Body of pancreas (tissue), 4 donors: ENCODE data around the gene AUTS2. TPM values are rescaled to one million over a fixed set of nuclear protein-coding genes. Genes with fewer than 3 reads are reported as not detected.

Source experiments
- ATAC-seq: fragments of 150-250 bp; one replicate; pipeline ENCODE4 v1.9.1; 2016
- DNase-seq, 4 donors: peaks; one replicate each; pipeline ENCODE4 v3.0.0-alpha.2; 2019
- H3K27ac ChIP-seq, 4 donors: fragments of 200-600 bp; sonication (generic); 1 replicate in 3 of 4; 2 replicates in 1 of 4; pipeline versions ENCODE4 v1.5.1 to v1.6.1; 2016 to 2019; ENCODE audit warnings: mild to moderate bottlenecking in 1 of 4, mixed read lengths in 1 of 4, moderate library complexity in 1 of 4
- H3K27me3 ChIP-seq, 2 donors: fragments of 200-600 bp; sonication (generic); one replicate each; pipeline ENCODE4 v1.6.0; 2016; ENCODE audit warnings: mild to moderate bottlenecking in 1 of 2
- H3K36me3 ChIP-seq, 2 donors: fragments of 200-600 bp; sonication (generic); replicated peaks in 1 of 2; 2 replicates each; pipeline ENCODE4 v1.5.1; 2016; ENCODE audit warnings: low read depth in 2 of 2; ENCODE audit not compliant: insufficient read depth in 1 of 2
- H3K4me1 ChIP-seq: fragments of 200-600 bp; sonication (generic); one replicate; pipeline ENCODE4 v1.6.0; 2016
- H3K4me3 ChIP-seq, 2 donors: fragments of 200-600 bp; sonication (generic); 1 replicate in 1 of 2; 2 replicates in 1 of 2; pipeline ENCODE4 v1.5.1; 2016 to 2019
- H3K9me3 ChIP-seq, 3 donors: fragments of 200-600 bp; sonication (generic); 1 replicate in 2 of 3; 2 replicates in 1 of 3; pipeline ENCODE4 v1.5.1; 2016
- CTCF ChIP-seq, 7 experiments: fragments of 450-650 bp in 4 of 7; fragments of 200-600 bp in 3 of 7; sonication (generic) in 3 of 7; IDR thresholded peaks; one replicate each; pipeline ENCODE4 v1.5.1; 2016 to 2019; ENCODE audit warnings: antibody characterized with exemption in 7 of 7
- POLR2A ChIP-seq, 3 donors: fragments of 450-650 bp; IDR thresholded peaks; one replicate each; pipeline ENCODE4 v1.6.1; 2016; ENCODE audit warnings: antibody characterized with exemption in 3 of 3, mild to moderate bottlenecking in 2 of 3
- WGBS, 2 donors: methylation state at CpG; one replicate each; pipeline ENCODE4 v1.1.5; 2017; 5-methylcytosine and 5-hydroxymethylcytosine counted together
- intact Hi-C: fragments of 100-400 bp; cut with DNase I; formaldehyde crosslinking; loops from one replicate; pipeline ENCODE4 v1.15.1; 2023
- total RNA-seq, 2 donors: library from RNA; depleted of rRNA; stranded (reverse); fragments of >200 nt; gene quantifications; one replicate each; pipeline ENCODE4 v1.1.0, GENCODE V29; 2016

AUTS2 gene
- total RNA-seq, 2 donors from 2014 or later: 11.7 to 18.5 TPM

GRCh38 chr7:70154521-70155180 is 556.4 kb downstream of the AUTS2 start:
- intact Hi-C loops: no loop called here
- DNase-seq: no peak
- Histone ChIP-seq H3K36me3 (no peaks in the 10 kb centered on the region), H3K4me1 (no peaks in the 10 kb centered on the region), H3K27me3 (no peaks in the 10 kb centered on the region), H3K27ac (no peak overlapping the region), H3K4me3 (no peak overlapping the region), H3K9me3 (no peaks in the 10 kb centered on the region)
- WGBS, 2 donors: 79 to 82% methylated on average over 3 of the region's 3 CpGs
- TF ChIP-seq POLR2A (IDR thresholded peaks at IDR 0.05): no peak
- no peak for ATAC-seq

- Histone ChIP-seq H3K9me3 (no peaks in the 10 kb centered on the region), H3K4me1 (no peaks in the 10 kb centered on the region), H3K4me3 (no peak overlapping the region), H3K27ac (no peak overlapping the region), H3K27me3 (no peaks in the 10 kb centered on the region), H3K36me3 (no peaks in the 10 kb centered on the region)
- no peak for ATAC-seq
- TF ChIP-seq CTCF (IDR thresholded peaks at IDR 0.05) (no peak), POLR2A (IDR thresholded peaks at IDR 0.05) (no peak)
- no peak for DNase-seq
- intact Hi-C loops: no loop called here
- 89 to 96% methylated on average over 2 of the region's 2 CpGs for WGBS, 2 donors
Measured at GRCh38 chr7:70156057-70156456, 557.8 kb downstream of the AUTS2 start.

- Histone ChIP-seq H3K36me3 (no peaks in the 10 kb centered on the region), H3K27ac (no peak overlapping the region), H3K4me1 (no peaks in the 10 kb centered on the region), H3K27me3 (no peaks in the 10 kb centered on the region), H3K9me3 (no peaks in the 10 kb centered on the region), H3K4me3 (no peak overlapping the region)
- WGBS, 2 donors: 43 to 49% methylated on average over 3 of the region's 3 CpGs
- intact Hi-C loops: no loop called here
- no peak for ATAC-seq
- DNase-seq: no peak
- TF ChIP-seq CTCF (IDR thresholded peaks at IDR 0.05) (no peak), POLR2A (IDR thresholded peaks at IDR 0.05) (no peak)
Measured at GRCh38 chr7:70159121-70159520, 560.8 kb downstream of the AUTS2 start.

- Histone ChIP-seq H3K4me1 (no peaks in the 10 kb centered on the region), H3K27me3 (no peaks in the 10 kb centered on the region), H3K36me3 (no peaks in the 10 kb centered on the region), H3K9me3 (no peaks in the 10 kb centered on the region), H3K4me3 (no peak overlapping the region), H3K27ac (no peak overlapping the region)
- 62 to 79% methylated on average over 7 of the region's 7 CpGs for WGBS, 2 donors
- TF ChIP-seq CTCF (IDR thresholded peaks at IDR 0.05): no peak
- no peak for TF ChIP-seq POLR2A (IDR thresholded peaks at IDR 0.05)
- intact Hi-C loops: no loop called here
- no peak for ATAC-seq
- no peak for DNase-seq
Measured at GRCh38 chr7:70165477-70166170, 567.3 kb downstream of the AUTS2 start.

GRCh38 chr7:70171369-70171920 is 573.2 kb downstream of the AUTS2 start:
- DNase-seq (no peak), ATAC-seq (no peak)
- H3K4me3 ChIP-seq: no peak overlapping the region
- no peak overlapping the region for H3K27ac ChIP-seq
- 86 to 89% methylated on average over 4 of the region's 4 CpGs for WGBS, 2 donors
- H3K27me3 ChIP-seq: no peaks in the 10 kb centered on the region
- H3K9me3 ChIP-seq: no peaks in the 10 kb centered on the region
- TF ChIP-seq CTCF (IDR thresholded peaks at IDR 0.05) (no peak), POLR2A (IDR thresholded peaks at IDR 0.05) (no peak)
- intact Hi-C loops: no loop called here
- no peaks in the 10 kb centered on the region for H3K4me1 ChIP-seq
- H3K36me3 ChIP-seq: no peaks in the 10 kb centered on the region
